Measurements from ENCODE around the gene CCDC157.

DNA sequence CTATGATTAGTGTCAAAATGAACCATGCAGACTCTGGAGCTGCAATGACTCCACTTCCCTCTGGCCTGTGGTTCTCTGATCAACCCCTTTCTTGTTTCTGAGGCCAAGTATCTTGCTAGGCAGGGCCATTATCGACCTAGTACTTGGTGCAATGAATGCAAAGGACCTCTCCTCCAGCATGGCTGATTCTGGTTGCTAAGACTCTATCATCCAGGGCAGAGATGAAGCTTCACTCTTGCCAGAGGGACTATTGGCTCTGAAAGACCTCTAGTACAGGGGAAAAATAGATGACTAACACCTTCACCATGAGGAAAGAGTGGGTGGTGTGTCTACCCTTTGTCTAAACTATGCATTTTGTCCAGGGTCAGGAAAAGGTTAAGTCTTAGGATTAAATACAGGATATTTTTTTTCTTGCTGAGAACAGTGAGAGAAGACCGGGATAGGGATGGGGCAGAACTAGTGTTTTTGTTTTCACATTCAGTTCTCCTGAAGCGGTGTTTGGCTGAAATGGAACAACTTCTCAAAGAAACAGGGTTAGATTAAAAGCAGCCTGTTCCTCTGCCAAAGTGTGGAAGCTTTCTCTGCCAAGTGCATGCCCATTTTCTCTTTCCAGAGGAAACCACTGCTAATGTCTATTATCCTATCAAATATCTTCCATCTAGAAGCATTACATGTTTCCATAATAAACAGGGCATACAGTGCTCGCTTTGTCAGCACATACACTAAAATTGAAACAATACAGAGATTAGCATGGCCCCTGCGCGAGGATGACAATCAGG lies 63.7 kb downstream of the CCDC157 start:
- TF ChIP-seq, protein P1, sequence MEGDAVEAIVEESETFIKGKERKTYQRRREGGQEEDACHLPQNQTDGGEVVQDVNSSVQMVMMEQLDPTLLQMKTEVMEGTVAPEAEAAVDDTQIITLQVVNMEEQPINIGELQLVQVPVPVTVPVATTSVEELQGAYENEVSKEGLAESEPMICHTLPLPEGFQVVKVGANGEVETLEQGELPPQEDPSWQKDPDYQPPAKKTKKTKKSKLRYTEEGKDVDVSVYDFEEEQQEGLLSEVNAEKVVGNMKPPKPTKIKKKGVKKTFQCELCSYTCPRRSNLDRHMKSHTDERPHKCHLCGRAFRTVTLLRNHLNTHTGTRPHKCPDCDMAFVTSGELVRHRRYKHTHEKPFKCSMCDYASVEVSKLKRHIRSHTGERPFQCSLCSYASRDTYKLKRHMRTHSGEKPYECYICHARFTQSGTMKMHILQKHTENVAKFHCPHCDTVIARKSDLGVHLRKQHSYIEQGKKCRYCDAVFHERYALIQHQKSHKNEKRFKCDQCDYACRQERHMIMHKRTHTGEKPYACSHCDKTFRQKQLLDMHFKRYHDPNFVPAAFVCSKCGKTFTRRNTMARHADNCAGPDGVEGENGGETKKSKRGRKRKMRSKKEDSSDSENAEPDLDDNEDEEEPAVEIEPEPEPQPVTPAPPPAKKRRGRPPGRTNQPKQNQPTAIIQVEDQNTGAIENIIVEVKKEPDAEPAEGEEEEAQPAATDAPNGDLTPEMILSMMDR (conservative IDR thresholded peaks at IDR 0.05; ENCODE audit: low read depth, low read length): no peak
- TF ChIP-seq MAFK (IDR thresholded peaks at IDR 0.05; ENCODE audit: low read depth, low read length) (no peak), POLR2A (IDR thresholded peaks at IDR 0.05; ENCODE audit: low read depth, low read length) (no peak)

All from IMR-90 (cell line).